ENCODE results near the gene B4GALNT3. TPM values are rescaled to one million over a fixed set of nuclear protein-coding genes. Genes with fewer than 3 reads are reported as not detected.

Gene B4GALNT3
- total and polyA plus RNA-seq, 2 experiments from 2014 or later = 0.11 TPM; not detected in 1

- H3K27ac ChIP-seq = no peak overlapping the region
- 58 to 61% methylated on average over 2 of the region's 2 CpGs for WGBS, 2 experiments (ENCODE audit: low coverage in 1 of 2, low lambda C conversion rate in 2 of 2, missing lambda C conversion rate in 2 of 2)
- no peak overlapping the region for H3K9ac ChIP-seq
- H3F3A ChIP-seq (ENCODE audit: insufficient read depth) = no peaks in the 10 kb centered on the region
- no peak overlapping the region for H3K4me2 ChIP-seq (ENCODE audit: unreplicated experiment)
- no peaks in the 10 kb centered on the region for H3K9me2 ChIP-seq (ENCODE audit: insufficient read depth)
- in situ Hi-C loops (cut with MboI) = no loop called here
- TF ChIP-seq EZH2 (IDR thresholded peaks at IDR 0.05; ENCODE audit: insufficient read depth, poor library complexity, severe bottlenecking) (no peak), EZH2phosphoT487 (IDR thresholded peaks at IDR 0.05; ENCODE audit: insufficient read depth, low read depth) (no peak)
- no peaks in the 10 kb centered on the region for H3K79me2 ChIP-seq (ENCODE audit: insufficient read depth)
- H3K4me3 ChIP-seq = no peak overlapping the region
- H3K4me1 ChIP-seq (ENCODE audit: insufficient read depth) = no peaks in the 10 kb centered on the region
- no peak for DNase-seq
- peaks cover 40% of the 10 kb centered on the region for H3K27me3 ChIP-seq (replicated peaks; ENCODE audit: insufficient read depth)
- no peaks in the 10 kb centered on the region for H3K36me3 ChIP-seq (ENCODE audit: low read depth)
- no peak overlapping the region for H2AFZ ChIP-seq
- no peaks in the 10 kb centered on the region for H4K20me1 ChIP-seq (ENCODE audit: insufficient read depth)
- no peaks in the 10 kb centered on the region for H3K9me3 ChIP-seq (ENCODE audit: low read depth)
Observed at GRCh38 chr12:520119-520518, 60.4 kb downstream of the B4GALNT3 start.

- Histone ChIP-seq H3K36me3 (ENCODE audit: low read depth) (no peaks in the 10 kb centered on the region), H3K4me2 (ENCODE audit: unreplicated experiment) (no peak overlapping the region), H4K20me1 (ENCODE audit: insufficient read depth) (no peaks in the 10 kb centered on the region), H3K27me3 (replicated peaks; ENCODE audit: insufficient read depth) (peaks cover 24% of the 10 kb centered on the region), H3K79me2 (ENCODE audit: insufficient read depth) (no peaks in the 10 kb centered on the region), H3K9me3 (ENCODE audit: low read depth) (no peaks in the 10 kb centered on the region), H3K9ac (no peak overlapping the region), H3K9me2 (ENCODE audit: insufficient read depth) (no peaks in the 10 kb centered on the region), H2AFZ (no peak overlapping the region), H3F3A (ENCODE audit: insufficient read depth) (no peaks in the 10 kb centered on the region), H3K4me1 (ENCODE audit: insufficient read depth) (no peaks in the 10 kb centered on the region), H3K4me3 (no peak overlapping the region), H3K27ac (no peak overlapping the region)
- 43 to 48% methylated on average over 7 of the region's 7 CpGs for WGBS, 2 experiments (ENCODE audit: low coverage in 1 of 2, low lambda C conversion rate in 2 of 2, missing lambda C conversion rate in 2 of 2)
- DNase-seq = no peak
- no peak for TF ChIP-seq EZH2 (IDR thresholded peaks at IDR 0.05; ENCODE audit: insufficient read depth, poor library complexity, severe bottlenecking)
- no peak for TF ChIP-seq EZH2phosphoT487 (IDR thresholded peaks at IDR 0.05; ENCODE audit: insufficient read depth, low read depth)
- in situ Hi-C loops (cut with MboI) = no loop called here
Observed at GRCh38 chr12:522692-523378, 63.1 kb downstream of the B4GALNT3 start.

GRCh38 chr12:524167-524951 is 64.6 kb downstream of the B4GALNT3 start:
- Histone ChIP-seq H3K4me3 (no peak overlapping the region), H3F3A (ENCODE audit: insufficient read depth) (no peaks in the 10 kb centered on the region), H2AFZ (no peak overlapping the region), H3K36me3 (ENCODE audit: low read depth) (no peaks in the 10 kb centered on the region), H3K4me2 (ENCODE audit: unreplicated experiment) (no peak overlapping the region), H4K20me1 (ENCODE audit: insufficient read depth) (no peaks in the 10 kb centered on the region), H3K27me3 (replicated peaks; ENCODE audit: insufficient read depth) (peaks cover 12% of the 10 kb centered on the region), H3K4me1 (ENCODE audit: insufficient read depth) (no peaks in the 10 kb centered on the region), H3K27ac (no peak overlapping the region), H3K9me2 (ENCODE audit: insufficient read depth) (no peaks in the 10 kb centered on the region), H3K9ac (no peak overlapping the region), H3K79me2 (ENCODE audit: insufficient read depth) (no peaks in the 10 kb centered on the region), H3K9me3 (ENCODE audit: low read depth) (no peaks in the 10 kb centered on the region)
- DNase-seq = no peak
- 76 to 78% methylated on average over 10 of the region's 10 CpGs for WGBS, 2 experiments (ENCODE audit: low coverage in 1 of 2, low lambda C conversion rate in 2 of 2, missing lambda C conversion rate in 2 of 2)
- TF ChIP-seq EZH2phosphoT487 (IDR thresholded peaks at IDR 0.05; ENCODE audit: insufficient read depth, low read depth) (no peak), EZH2 (IDR thresholded peaks at IDR 0.05; ENCODE audit: insufficient read depth, poor library complexity, severe bottlenecking) (no peak)
- in situ Hi-C loops (cut with MboI) = no loop called here

GRCh38 chr12:526089-526488 is 66.3 kb downstream of the B4GALNT3 start:
- WGBS, 2 experiments (ENCODE audit: low coverage in 1 of 2, low lambda C conversion rate in 2 of 2, missing lambda C conversion rate in 2 of 2) = 79 to 81% methylated on average over 6 of the region's 6 CpGs
- no peaks in the 10 kb centered on the region for H3K9me3 ChIP-seq (ENCODE audit: low read depth)
- no peaks in the 10 kb centered on the region; the same call in 1 of the 2 replicates for H3K27me3 ChIP-seq (replicated peaks; ENCODE audit: insufficient read depth)
- DNase-seq = no peak
- no peaks in the 10 kb centered on the region for H4K20me1 ChIP-seq (ENCODE audit: insufficient read depth)
- no peak overlapping the region for H3K27ac ChIP-seq
- peaks cover 9% of the 10 kb centered on the region for H3K4me1 ChIP-seq (ENCODE audit: insufficient read depth)
- H3F3A ChIP-seq (ENCODE audit: insufficient read depth) = peaks cover 10% of the 10 kb centered on the region; the same call in 1 of the 2 replicates
- H3K9ac ChIP-seq = no peak overlapping the region
- in situ Hi-C loops (cut with MboI) = no loop called here
- no peaks in the 10 kb centered on the region for H3K36me3 ChIP-seq (ENCODE audit: low read depth)
- no peak for TF ChIP-seq EZH2phosphoT487 (IDR thresholded peaks at IDR 0.05; ENCODE audit: insufficient read depth, low read depth)
- no peak for TF ChIP-seq EZH2 (IDR thresholded peaks at IDR 0.05; ENCODE audit: insufficient read depth, poor library complexity, severe bottlenecking)
- no peaks in the 10 kb centered on the region for H3K9me2 ChIP-seq (ENCODE audit: insufficient read depth)
- H3K4me3 ChIP-seq = no peak overlapping the region
- H2AFZ ChIP-seq = no peak overlapping the region
- H3K4me2 ChIP-seq (ENCODE audit: unreplicated experiment) = no peak overlapping the region
- H3K79me2 ChIP-seq (ENCODE audit: insufficient read depth) = no peaks in the 10 kb centered on the region
